C1 segment of cervical spinal cord (tissue), 14 donors: ENCODE data around the gene SPART.
"Not testable (repeated sequence)": the region's sequence is repeated elsewhere in the genome, so short reads cannot be mapped to it uniquely, and the experiment has no call there.

Experiments used
- DNase-seq, 14 donors: peaks; one replicate each; lab custom pipeline; 2025; lab: John Stamatoyannopoulos, UW

The SPART gene

DNA sequence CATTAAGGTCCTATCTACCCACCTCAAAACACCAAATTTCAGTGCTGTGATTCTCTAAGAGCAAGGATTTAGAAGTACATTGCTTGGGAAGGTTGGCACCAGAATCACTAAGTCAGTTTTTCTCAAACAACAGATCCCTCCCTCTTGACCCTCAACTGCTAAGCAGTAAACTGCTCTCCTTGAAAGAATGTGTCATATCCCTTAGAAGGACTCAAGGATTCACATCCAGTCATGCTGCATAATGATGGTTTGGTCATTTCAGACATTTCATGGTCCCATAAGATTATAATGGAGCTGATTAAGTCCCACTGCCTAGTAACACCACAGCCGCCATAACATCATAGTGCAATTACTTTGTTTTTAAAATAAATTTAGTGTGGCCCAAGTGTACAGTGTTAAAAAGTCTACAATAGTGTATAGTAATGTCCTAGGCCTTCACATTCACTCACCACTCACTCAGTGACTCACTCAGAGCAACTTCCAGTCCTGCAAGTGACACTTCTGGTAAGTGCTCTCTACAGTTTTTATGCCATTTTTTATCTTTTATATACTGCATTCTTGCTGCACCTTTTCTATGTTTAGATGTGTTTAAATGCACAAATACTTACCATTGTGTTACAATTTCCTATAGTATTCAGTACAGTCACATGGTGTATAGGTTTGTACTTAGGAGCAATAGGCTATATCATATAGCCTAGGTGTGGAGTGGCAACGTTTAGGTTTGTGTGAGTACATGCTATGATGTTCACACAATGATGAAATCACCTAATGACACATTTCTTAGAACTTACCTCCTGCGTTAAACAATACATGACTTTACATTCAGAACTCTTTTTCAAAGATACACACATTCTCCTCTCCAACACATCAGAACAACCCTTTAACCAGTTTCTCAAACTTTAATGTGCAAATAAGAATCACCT lies 32.9 kb downstream of the SPART start:
- DNase-seq: peak in 1 of 14 donors; percentile 9

DNA sequence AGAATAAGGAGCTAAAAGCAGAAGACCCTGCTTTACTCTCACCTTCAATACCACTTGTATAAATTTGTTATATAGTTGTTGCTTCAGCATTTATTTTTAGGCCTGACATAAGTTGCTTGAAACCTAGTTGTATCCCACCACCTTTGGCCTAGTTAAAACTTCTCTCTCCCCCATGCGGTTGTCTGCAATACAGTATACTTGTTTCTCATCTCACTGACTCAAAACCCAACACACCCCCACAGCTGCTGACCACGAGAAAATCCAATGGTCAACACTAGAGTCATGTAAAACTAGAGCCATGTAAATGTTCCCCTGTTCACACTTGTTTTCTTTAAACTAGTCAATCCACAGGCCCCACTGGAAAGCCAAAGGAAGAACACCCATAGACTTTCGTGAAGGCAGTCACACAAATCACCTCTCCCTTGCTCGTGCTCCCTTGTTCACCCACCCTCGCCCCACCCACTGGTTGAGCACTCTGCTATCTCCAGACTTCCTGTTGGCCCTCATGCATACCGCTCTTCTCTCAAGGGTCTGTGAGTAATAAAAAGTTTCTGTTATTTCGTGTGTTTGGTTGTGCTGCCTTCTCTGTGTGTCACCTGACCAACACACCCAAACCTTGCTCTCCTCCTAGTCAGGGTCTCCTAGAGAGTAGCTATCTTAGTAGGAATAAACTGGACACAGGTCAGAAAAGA lies 35.6 kb downstream of the SPART start:
- no peak for DNase-seq

DNA sequence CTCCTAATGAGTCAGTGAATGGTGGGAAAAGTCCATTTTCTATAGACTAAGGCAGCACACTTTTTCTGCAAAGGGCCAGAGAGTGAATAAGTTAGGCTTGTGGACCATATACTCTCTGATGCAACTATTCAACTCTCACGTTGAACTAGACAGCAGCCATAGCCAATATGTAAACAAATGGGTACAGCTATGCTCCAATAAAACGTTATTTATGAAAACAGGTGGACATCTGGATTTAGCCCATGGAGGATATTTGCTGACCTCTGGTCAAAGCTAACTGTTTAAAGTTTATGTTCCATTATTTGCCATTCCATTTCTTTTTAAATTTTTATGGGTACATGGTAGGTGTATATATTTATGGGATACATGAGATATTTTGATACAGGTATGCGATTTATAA lies 43.9 kb downstream of the SPART start:
- DNase-seq: no peak

DNA sequence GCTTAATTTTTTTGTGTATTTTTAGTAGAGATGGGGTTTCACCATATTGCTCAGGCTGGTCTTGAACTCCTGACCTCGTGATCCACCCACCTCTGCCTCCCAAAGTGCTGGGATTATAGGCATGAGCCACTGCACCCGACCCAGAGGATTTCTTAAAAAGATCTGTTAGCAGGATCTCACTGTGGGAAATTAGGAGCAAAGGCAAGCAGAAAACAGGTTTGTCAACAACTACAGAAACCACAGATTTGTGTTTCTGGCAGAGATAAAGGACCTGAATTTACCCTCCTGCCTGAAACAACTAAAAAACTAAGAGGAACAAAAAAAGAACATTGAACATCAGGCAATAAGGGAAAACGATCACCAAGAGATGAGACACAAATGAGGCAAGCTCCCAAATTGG lies 46.7 kb downstream of the SPART start:
- DNase-seq: not testable (repeated sequence)

DNA sequence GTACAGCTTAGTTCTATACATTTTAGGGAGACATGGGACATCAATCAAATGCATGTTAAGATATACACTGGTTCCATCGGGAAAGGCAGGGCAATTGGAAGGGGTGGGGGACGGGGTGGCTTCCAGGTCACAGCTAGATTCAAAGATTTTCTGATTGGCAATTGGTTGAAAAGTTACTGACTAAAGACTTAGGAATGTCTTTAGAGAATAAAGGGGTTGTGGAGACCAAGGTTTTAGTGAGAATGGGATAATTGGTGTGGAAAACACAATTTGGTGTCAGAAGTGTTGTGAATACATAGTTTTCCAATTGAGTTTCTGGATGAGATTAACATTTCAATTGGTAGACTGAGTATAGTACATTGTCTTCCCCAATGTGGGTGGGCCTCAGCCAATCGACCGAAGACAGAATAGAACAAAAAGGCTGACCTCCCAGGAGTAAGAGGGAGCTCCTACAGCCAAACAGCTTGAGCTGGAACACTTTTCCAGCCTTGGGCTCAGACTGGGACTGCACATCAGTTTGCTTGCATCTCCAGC lies 47.6 kb downstream of the SPART start:
- peak in 2 of 14 donors; percentile 1 to 10 for DNase-seq

DNA sequence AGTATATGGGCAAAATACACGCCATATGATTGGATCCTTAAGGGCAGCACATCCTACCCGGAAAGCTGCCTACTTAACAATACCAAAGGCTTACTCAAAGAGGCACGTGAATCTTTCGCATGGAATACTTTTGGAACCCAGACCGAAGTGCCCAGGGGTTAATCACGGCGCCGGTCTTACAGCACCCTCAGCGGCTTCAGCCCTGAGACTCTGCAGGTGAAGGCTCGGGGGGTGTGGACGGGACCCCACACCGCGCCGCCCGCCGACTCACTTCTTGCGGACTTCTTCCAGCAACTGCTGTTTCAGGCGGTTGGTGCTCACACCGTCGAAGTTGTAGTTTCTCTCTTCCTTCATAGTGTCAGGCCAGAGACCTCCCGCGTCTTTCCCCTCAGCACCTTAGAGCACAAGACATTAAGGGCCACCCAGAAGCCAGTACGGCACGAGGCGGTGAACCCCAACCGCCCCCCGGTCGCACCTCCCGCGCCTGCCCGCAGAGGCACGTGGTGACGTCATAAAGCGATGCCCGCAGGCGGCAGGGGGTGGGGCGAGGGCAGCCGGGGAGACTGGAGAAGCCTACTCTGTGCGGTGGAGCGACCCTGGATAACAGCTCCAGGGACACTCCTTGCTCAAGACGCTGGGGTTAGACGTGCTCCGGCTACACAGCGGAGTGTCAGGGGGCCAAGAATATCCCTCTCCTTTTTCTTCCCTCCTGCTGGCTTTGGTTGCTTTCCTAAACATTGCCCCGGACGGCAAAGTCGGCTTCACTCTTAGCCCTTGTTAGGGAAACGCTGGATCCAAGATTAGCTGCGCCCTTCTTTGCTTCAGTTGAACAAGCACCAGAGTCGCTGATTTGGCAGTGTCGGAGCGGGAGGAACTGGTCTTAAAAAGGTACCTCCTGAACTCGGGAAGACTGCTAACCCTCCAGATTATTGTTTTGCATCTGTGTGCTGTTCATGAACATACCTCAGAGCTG lies 48.5 kb downstream of the SPART start, which contains the start of gene CCDC169:
TSS of gene CCDC169 (minus strand) at position 449 of the 973 bp plus-strand sequence. CDS start at position 354, 95 bp downstream.
- peak in 12 of 14 donors; percentile 8 to 75 (median 46) for DNase-seq

DNA sequence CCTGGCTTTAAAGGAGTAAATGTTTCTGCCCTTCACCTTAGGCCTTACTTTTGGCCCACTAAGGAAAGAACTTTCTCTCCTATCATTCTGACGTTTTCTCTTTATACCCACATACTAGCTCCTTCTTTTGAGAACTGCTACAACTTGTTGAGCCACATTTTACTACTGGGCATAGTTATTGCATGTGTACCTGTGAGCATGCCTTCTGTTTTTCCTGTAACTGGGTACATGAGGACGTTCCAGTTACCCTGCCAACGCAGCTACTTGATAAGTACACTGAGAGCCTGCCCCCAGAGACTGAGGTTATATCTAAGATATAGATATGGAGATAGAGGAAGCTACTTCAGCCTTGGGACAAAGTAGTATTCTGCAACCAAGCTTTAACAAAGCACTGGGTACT lies 52.1 kb downstream of the SPART start:
- no peak for DNase-seq

DNA sequence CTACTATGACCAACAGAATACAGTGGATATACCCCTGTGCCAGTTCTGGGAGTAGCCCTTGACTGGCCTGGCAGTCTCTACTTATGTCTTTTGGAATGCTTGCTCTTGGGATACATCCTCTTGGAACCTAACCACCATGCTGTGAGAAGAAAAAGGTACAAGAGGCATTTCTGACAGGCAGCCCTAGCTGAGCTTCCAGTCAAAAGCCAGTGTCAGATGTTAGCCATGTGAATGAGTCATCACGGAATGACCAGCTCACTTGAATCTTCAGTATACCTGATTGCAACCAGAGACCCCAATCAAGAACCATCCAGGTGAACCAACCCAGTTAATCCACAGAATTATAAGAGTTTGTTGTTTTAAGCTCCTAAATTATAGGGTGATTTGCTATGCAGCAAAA lies 52.7 kb downstream of the SPART start:
- DNase-seq: no peak

DNA sequence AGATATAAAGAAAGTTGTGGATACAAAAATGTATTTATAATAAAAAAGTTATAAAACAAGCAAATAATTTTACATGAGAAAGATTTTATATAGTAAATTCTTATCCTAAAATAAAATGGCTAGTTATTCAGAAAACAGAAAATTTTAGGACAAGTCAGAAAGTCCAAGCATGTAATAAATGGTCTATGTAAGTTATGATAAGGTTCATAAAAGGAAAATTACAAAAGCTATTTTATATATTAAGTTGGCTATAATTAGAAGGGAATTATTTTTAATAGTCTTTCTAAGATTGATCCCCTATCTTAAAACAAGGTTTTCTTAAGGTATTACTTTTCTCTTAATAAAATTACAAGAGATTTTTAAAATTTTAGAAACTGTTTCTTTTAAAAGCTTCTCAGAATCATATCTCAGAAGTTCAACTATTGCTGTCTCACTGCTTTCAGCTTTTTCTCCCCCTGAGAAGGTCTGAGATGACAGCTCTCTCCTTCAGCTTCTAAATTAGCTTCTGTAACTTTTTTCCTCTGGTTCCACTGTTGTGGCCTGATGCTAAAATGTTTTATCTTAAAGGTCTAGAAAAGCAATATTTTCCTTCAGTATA lies 57.3 kb downstream of the SPART start:
- no peak for DNase-seq

DNA sequence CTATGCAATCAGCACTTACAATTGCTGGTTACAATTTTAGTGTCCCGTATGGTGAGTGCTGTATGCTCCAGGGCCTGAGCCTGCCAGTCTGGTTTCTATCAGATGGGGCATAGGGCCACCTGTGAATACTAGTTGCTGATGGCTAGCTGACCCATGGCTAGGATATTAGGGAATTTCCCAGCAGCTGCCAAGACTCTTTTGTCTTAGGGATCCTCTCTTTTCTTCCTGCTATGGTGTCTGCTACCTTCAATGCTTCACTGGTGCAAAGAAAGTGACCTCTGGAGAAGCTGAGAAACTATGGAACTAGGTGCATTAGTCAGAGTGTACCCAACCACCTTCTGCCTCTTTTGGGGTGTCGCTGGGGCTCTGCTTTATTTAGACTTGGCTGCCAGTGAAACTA lies 60.2 kb downstream of the SPART start:
- DNase-seq: no peak

DNA sequence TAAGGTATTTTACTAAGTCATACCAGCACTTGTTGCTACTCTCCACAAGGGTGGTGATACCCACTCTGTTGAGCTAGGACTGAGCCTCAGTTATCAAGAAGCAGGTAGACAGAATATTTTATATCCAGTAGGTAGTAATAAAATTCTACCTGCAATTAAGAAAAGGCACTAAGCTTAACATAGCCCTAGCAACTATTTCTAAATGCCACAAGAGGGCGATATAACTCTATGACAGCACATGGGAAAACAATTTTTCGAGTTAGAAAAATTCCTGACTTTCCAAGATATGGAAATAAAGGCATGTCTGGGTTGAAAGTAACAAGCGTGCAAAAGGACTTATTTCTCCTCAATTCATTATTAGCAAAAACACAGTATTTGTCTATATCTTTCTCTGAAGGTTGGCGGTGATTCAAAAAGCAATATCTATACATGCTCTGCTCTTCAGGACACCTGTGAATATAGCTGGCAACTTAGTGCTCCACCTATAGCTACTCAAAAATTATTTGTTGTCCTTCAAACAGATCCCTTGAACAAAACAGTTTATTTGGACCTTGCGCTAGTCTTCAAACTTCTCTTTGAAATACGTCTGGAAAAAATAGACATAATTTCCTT lies 63.3 kb downstream of the SPART start:
- DNase-seq: no peak

DNA sequence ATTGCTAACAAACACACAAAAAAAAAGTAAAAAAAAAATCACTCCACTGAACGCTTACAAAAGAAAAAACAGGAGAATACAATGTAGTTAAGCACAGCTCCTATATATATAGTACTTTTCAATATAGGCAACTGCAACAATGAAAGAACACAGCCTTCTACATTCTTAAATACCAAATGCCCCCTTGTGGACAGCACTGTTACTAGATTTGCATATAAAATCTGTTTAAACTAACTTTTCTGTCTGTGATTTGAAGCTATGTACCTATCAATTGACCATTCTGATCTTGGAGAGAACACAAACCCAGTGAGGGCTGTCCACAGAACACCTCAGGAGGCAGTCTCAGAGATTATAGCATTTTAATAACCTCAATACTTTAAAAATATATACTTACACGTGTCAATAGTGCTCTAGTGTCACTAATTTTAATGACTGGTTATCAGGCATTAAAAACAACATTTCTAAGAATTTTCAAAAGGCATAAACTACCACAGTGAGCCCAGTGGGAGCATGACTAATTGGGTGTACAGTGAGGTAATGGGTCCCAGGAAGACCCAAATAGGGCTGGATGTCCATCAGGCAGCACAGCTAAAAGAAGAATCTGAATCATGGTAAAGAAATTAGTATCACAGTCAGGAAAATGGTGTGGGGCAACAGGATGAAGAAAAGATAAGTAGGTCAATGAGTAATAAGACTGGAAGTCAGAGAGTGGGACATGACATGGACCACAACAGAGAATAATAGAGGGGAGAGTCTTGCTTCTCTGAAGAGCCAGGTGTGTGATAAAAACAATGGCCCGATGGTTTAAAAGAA lies 70.8 kb downstream of the SPART start:
- DNase-seq: no peak

DNA sequence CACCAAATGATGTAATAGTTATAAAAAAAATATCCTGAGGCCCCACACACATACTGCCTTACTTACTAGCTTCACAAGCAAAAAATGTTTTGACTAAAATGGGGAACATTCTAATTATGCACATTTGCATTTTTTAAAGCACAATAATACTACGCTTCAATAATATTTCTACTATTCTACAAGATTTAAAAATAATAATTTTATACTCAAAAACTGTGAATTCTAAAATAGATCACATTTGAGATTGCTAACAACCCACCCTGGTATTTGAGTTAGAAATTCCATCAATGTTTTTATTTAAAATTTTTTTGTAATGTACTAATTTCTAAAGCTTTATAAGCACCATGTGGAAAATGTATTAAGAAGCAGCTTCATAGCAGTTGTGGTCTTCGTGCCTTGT lies 72.8 kb downstream of the SPART start:
- no peak for DNase-seq

DNA sequence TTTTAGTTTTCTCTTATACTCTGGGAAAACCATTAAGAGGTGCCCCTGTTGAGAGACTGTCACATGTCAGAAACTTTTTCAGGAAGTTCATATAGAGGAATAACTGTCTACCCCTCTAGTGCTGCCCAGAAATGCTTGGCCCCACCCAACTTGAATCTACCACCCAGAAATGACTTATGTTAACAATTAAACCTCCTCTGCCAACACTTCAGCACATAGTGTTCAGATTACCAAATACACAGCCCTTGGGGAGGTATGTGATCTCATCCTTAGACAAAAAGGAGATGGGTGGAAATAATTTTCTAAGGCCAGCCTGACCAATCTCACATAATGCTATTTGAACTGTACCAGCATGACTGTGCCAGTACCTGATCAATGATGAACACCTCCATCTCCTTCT lies 84.2 kb downstream of the SPART start:
- DNase-seq: no peak

DNA sequence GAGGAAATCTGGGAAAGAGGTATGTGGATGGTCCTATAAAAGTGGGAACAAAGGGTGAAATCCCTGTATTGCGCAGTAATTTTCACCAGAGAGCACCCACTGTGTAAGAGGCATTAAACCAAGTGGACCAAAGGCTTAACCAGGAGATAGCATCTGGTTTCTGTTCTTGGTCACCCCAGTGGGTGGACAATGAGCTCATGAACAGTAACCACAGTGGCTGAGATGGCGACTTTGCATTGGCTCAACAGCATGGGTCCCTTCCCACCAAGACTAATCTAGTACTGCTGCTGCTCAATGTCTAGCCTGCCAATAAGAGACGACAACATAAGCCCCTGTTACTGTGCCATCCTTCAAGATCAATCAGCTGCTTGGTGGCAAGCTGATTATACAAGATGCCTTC lies 85.2 kb downstream of the SPART start:
- DNase-seq: no peak

DNA sequence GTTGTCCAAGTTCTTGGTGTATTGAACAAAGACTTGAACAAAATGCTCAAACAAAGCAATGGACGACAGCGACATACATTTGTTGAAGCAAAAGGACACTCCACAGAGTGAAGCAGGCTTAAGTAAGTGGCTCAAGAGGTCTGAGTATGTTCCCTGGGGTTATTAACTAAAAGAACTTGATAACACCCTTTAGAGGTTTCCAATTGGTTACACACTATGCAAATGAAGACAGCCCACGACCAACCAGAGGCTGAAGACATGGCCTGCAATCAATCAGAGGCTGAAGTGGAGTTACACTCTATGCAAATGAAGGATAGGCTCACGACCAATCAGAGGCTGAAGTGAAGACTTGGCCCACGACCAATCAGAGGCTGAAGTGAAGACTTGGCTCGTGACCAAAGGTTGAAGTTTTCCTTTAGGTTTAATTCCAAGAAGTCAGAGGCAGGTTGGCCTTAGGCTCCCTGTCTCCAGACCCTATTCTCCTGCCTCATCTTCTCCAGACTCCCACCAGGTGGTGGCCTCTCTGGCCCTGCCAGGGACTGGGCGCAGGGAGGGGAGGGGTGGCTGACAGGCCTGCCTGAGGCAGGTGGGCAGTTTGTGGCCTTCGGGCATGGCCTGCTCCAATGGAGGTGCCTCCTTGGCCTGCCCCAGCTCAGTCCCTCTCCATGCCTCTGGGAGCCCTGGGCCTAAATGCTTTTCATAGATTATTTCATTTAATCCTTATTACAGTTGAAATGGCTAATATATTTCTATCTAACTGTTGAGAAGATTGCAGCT lies 86.6 kb downstream of the SPART start:
- no peak for DNase-seq

DNA sequence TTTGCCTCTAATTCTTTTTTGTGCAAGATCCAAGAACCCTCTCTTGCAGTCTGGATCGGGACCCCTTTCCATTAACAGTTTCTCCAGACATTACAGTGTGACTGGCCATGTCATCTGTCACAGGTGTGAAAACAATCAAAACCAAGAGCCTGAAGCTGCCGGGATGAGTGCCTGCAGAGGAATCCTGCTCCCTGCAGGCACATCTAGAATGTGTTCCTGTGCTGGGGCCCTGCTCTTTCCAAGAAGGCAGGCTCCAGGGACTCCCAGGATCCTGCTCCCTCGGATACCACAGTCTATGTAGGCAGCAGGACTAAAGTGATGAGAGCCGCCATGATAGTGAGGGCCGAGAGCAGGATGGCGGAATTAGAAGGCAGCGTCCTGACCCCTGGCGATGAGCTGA lies 87.4 kb downstream of the SPART start:
- no peak for DNase-seq
